HUES48 (cell line): Measurements from ENCODE around the gene TNIP3.

Experiments used
- H3K27ac ChIP-seq: one replicate; pipeline ENCODE4 v1.7.0; 2013; ENCODE audit warnings: low read depth, low read length, inconsistent platforms
- H3K27me3 ChIP-seq: 2 replicates; pipeline ENCODE4 v1.6.1; 2013; ENCODE audit warnings: mild to moderate bottlenecking, low read length; ENCODE audit not compliant: control insufficient read depth, insufficient read depth
- H3K36me3 ChIP-seq: 2 replicates; pipeline ENCODE4 v1.6.1; 2013; ENCODE audit warnings: low read length; ENCODE audit not compliant: control insufficient read depth, insufficient read depth
- H3K4me1 ChIP-seq: 2 replicates; pipeline ENCODE4 v1.6.1; 2013; ENCODE audit warnings: mild to moderate bottlenecking, low read length; ENCODE audit not compliant: control insufficient read depth, insufficient read depth
- H3K4me3 ChIP-seq: 2 replicates; pipeline ENCODE4 v1.5.1; 2013; ENCODE audit warnings: mild to moderate bottlenecking, low read depth, low read length
- H3K9ac ChIP-seq: 2 replicates; pipeline ENCODE4 v1.6.1; 2013; ENCODE audit warnings: mild to moderate bottlenecking, low read depth, low read length, moderate library complexity
- H3K9me3 ChIP-seq: 2 replicates; pipeline ENCODE4 v1.6.1; 2013; ENCODE audit warnings: low read length; ENCODE audit not compliant: control insufficient read depth, insufficient read depth

Gene TNIP3

GRCh38 chr4:121191361-121191760 is 27.2 kb upstream of the TNIP3 start:
- Histone ChIP-seq H3K36me3 (no peaks in the 10 kb centered on the region), H3K9me3 (no peaks in the 10 kb centered on the region), H3K27me3 (no peaks in the 10 kb centered on the region), H3K4me3 (no peak overlapping the region), H3K9ac (no peak overlapping the region), H3K27ac (no peak overlapping the region), H3K4me1 (peaks cover 12% of the 10 kb centered on the region)

- Histone ChIP-seq H3K27me3 (no peaks in the 10 kb centered on the region), H3K4me1 (peaks cover 12% of the 10 kb centered on the region), H3K27ac (no peak overlapping the region), H3K4me3 (no peak overlapping the region), H3K9me3 (no peaks in the 10 kb centered on the region), H3K9ac (no peak overlapping the region), H3K36me3 (no peaks in the 10 kb centered on the region)
These were observed 26.3 kb upstream of the TNIP3 start for GRCh38 chr4:121190389-121190788.

- Histone ChIP-seq H3K36me3 (no peaks in the 10 kb centered on the region), H3K9ac (no peak overlapping the region), H3K27ac (no peak overlapping the region), H3K4me1 (peaks cover 12% of the 10 kb centered on the region), H3K4me3 (no peak overlapping the region), H3K27me3 (no peaks in the 10 kb centered on the region), H3K9me3 (no peaks in the 10 kb centered on the region)
These were observed 25.4 kb upstream of the TNIP3 start for GRCh38 chr4:121189326-121190215.

GRCh38 chr4:121187206-121187605 is 23.1 kb upstream of the TNIP3 start:
- Histone ChIP-seq H3K9ac (no peak overlapping the region), H3K4me3 (no peak overlapping the region), H3K4me1 (peaks cover 12% of the 10 kb centered on the region), H3K9me3 (no peaks in the 10 kb centered on the region), H3K27me3 (no peaks in the 10 kb centered on the region), H3K27ac (no peak overlapping the region), H3K36me3 (no peaks in the 10 kb centered on the region)

- Histone ChIP-seq H3K36me3 (no peaks in the 10 kb centered on the region), H3K4me1 (peaks cover 12% of the 10 kb centered on the region), H3K4me3 (no peak overlapping the region), H3K27ac (no peak overlapping the region), H3K9me3 (no peaks in the 10 kb centered on the region), H3K27me3 (no peaks in the 10 kb centered on the region), H3K9ac (no peak overlapping the region)
These were observed 21.8 kb upstream of the TNIP3 start for GRCh38 chr4:121185960-121186359.

GRCh38 chr4:121183989-121184388 is 19.9 kb upstream of the TNIP3 start:
- Histone ChIP-seq H3K27me3 (no peaks in the 10 kb centered on the region), H3K4me3 (no peak overlapping the region), H3K9me3 (no peaks in the 10 kb centered on the region), H3K27ac (no peak overlapping the region), H3K9ac (no peak overlapping the region), H3K4me1 (peaks cover 2% of the 10 kb centered on the region), H3K36me3 (no peaks in the 10 kb centered on the region)

GRCh38 chr4:121183361-121183760 is 19.2 kb upstream of the TNIP3 start:
- Histone ChIP-seq H3K9ac (no peak overlapping the region), H3K4me3 (no peak overlapping the region), H3K36me3 (no peaks in the 10 kb centered on the region), H3K4me1 (peaks cover 2% of the 10 kb centered on the region), H3K27me3 (no peaks in the 10 kb centered on the region), H3K9me3 (no peaks in the 10 kb centered on the region), H3K27ac (no peak overlapping the region)

- Histone ChIP-seq H3K27ac (no peak overlapping the region), H3K4me1 (peaks cover 12% of the 10 kb centered on the region), H3K9me3 (no peaks in the 10 kb centered on the region), H3K36me3 (no peaks in the 10 kb centered on the region), H3K9ac (no peak overlapping the region), H3K27me3 (no peaks in the 10 kb centered on the region), H3K4me3 (no peak overlapping the region)
These were observed 18.2 kb upstream of the TNIP3 start for GRCh38 chr4:121182296-121182695.

GRCh38 chr4:121181493-121181892 is 17.4 kb upstream of the TNIP3 start:
- no peaks in the 10 kb centered on the region for H3K36me3 ChIP-seq
- H3K4me1 ChIP-seq = peaks cover 14% of the 10 kb centered on the region
- no peaks in the 10 kb centered on the region for H3K9me3 ChIP-seq
- no peaks in the 10 kb centered on the region for H3K27me3 ChIP-seq
- no peak overlapping the region for H3K4me3 ChIP-seq
- H3K9ac ChIP-seq = no peak overlapping the region
- no peak overlapping the region for H3K27ac ChIP-seq

- Histone ChIP-seq H3K4me1 (peaks cover 14% of the 10 kb centered on the region), H3K36me3 (no peaks in the 10 kb centered on the region), H3K4me3 (no peak overlapping the region), H3K27ac (no peak overlapping the region), H3K27me3 (no peaks in the 10 kb centered on the region), H3K9ac (no peak overlapping the region), H3K9me3 (no peaks in the 10 kb centered on the region)
These were observed 16.4 kb upstream of the TNIP3 start for GRCh38 chr4:121180558-121180957.

GRCh38 chr4:121177246-121178137 is 13.4 kb upstream of the TNIP3 start:
- H3K4me1 ChIP-seq = peaks cover 14% of the 10 kb centered on the region
- peak overlapping the region; percentile 18 for H3K27ac ChIP-seq
- no peaks in the 10 kb centered on the region for H3K36me3 ChIP-seq
- H3K9me3 ChIP-seq = no peaks in the 10 kb centered on the region
- no peak overlapping the region for H3K9ac ChIP-seq
- no peak overlapping the region for H3K4me3 ChIP-seq
- H3K27me3 ChIP-seq = no peaks in the 10 kb centered on the region
